HFFc6 (cell line): Measurements from ENCODE around the gene ATG14. TPM values are rescaled to one million over a fixed set of nuclear protein-coding genes. Genes with fewer than 3 reads are reported as not detected.

ENCODE experiments used
- DNase-seq: peaks from one replicate; pipeline ENCODE4 v3.0.0-alpha.2; 2018
- H3K27ac Mint-ChIP-seq: 2 replicates; pipeline ENCODE4 v1.8.0; 2020; ENCODE audit warnings: mild to moderate bottlenecking, mixed read lengths
- H3K27me3 Mint-ChIP-seq: 2 replicates; pipeline ENCODE4 v1.8.0; 2021; ENCODE audit warnings: mild to moderate bottlenecking, moderate library complexity, mixed read lengths; ENCODE audit not compliant: insufficient read depth
- H3K36me3 Mint-ChIP-seq: 2 replicates; pipeline ENCODE4 v1.8.0; 2021; ENCODE audit warnings: low read depth, mixed read lengths
- H3K4me1 Mint-ChIP-seq: 2 replicates; pipeline ENCODE4 v1.8.0; 2020; ENCODE audit warnings: low read depth, mixed read lengths
- H3K4me3 Mint-ChIP-seq: 2 replicates; pipeline ENCODE4 v1.8.0; 2020; ENCODE audit warnings: mild to moderate bottlenecking, moderate library complexity, mixed read lengths
- H3K9me3 Mint-ChIP-seq: 2 replicates; pipeline ENCODE4 v1.8.0; 2020; ENCODE audit warnings: mild to moderate bottlenecking, mixed read lengths
- total RNA-seq, 6 experiments: library from RNA; stranded (reverse); fragmentation: NEBNext Ultra II Directional; extraction: Animal tissue kit (Norgen Biotek cat#: 25700); gene quantifications; 2 replicates in 1 of 6; 3 replicates in 5 of 6; pipeline ENCODE4 v1.2.3, GENCODE V29; 2021
- TF ChIP-seq, protein P1 (sequence below): fragments of 200-600 bp; sonication (generic); IDR thresholded peaks from 2 replicates; pipeline ENCODE4 v1.5.0; 2021; ENCODE audit warnings: antibody characterized with exemption, mild to moderate bottlenecking

Gene ATG14
- total RNA-seq, 6 experiments from 2014 or later, result 7.9 to 9.2 (median 8.5) TPM

DNA sequence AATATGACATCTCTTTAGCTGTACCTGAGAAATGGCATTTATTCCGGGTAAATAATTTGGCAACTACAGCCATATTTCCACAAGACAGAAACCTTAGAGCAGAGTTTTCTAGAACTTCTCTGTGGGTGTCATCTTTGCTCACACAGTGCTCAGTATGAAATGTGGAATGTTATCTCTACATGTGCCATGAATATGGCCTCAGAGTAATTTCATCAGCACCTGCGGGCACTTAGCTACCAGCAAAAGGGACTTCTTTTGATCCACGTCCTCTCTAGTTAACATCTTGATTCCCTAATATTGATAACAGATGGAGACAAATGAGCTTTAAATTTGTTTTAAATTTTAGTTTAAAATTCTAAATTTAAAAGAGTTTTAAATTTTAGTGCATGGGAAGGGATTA lies 2.9 kb upstream of the ATG14 start:
- H3K36me3 Mint-ChIP-seq, result no peaks in the 10 kb centered on the region
- no peak overlapping the region for H3K4me3 Mint-ChIP-seq
- H3K4me1 Mint-ChIP-seq, result peaks cover 29% of the 10 kb centered on the region
- H3K27ac Mint-ChIP-seq, result no peak overlapping the region
- DNase-seq, result no peak
- peaks cover 3% of the 10 kb centered on the region for H3K27me3 Mint-ChIP-seq
- no peaks in the 10 kb centered on the region for H3K9me3 Mint-ChIP-seq
- TF ChIP-seq, protein P1, sequence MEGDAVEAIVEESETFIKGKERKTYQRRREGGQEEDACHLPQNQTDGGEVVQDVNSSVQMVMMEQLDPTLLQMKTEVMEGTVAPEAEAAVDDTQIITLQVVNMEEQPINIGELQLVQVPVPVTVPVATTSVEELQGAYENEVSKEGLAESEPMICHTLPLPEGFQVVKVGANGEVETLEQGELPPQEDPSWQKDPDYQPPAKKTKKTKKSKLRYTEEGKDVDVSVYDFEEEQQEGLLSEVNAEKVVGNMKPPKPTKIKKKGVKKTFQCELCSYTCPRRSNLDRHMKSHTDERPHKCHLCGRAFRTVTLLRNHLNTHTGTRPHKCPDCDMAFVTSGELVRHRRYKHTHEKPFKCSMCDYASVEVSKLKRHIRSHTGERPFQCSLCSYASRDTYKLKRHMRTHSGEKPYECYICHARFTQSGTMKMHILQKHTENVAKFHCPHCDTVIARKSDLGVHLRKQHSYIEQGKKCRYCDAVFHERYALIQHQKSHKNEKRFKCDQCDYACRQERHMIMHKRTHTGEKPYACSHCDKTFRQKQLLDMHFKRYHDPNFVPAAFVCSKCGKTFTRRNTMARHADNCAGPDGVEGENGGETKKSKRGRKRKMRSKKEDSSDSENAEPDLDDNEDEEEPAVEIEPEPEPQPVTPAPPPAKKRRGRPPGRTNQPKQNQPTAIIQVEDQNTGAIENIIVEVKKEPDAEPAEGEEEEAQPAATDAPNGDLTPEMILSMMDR, result no peak

DNA sequence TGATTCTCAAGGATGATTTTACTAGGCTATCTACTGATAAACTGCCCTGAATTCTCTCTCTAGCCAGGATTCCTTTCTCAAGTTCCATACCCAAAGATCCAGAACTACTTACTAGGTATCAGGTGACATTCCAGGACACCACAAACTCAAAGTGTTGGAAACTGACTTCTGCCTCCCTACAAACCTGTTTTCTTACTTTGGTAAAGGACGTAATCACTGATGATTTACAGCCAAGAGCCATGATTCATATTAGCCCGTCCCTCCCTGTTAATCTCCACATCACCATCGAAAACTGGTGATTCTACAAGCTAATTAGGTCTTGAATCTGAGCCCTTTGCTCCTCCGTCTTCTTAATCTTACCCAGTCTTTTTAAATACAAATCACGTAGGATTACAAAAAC lies 1.0 kb upstream of the ATG14 start:
- no peaks in the 10 kb centered on the region for H3K36me3 Mint-ChIP-seq
- H3K4me1 Mint-ChIP-seq, result peaks cover 39% of the 10 kb centered on the region
- peak overlapping the region; percentile 92 for H3K4me3 Mint-ChIP-seq
- H3K9me3 Mint-ChIP-seq, result no peaks in the 10 kb centered on the region
- 0 out of 2 replicates have a peak overlapping the region, but pooled peaks have one; percentile 20 for H3K27ac Mint-ChIP-seq
- TF ChIP-seq, protein P1, result no peak
- no peak for DNase-seq
- peaks cover 3% of the 10 kb centered on the region for H3K27me3 Mint-ChIP-seq

GRCh38 chr14:55410876-55411275 lies 754 bp downstream of the ATG14 start:
- Mint-ChIP-seq H3K27ac (peak overlapping the region; percentile 78), H3K4me3 (peak overlapping the region; percentile 92), H3K36me3 (no peaks in the 10 kb centered on the region), H3K9me3 (no peaks in the 10 kb centered on the region), H3K4me1 (peaks cover 39% of the 10 kb centered on the region), H3K27me3 (peaks cover 3% of the 10 kb centered on the region; the same call in 1 of the 2 replicates)
- TF ChIP-seq, protein P1, result no peak
- DNase-seq, result no peak

- Mint-ChIP-seq H3K27ac (peak overlapping the region; percentile 17; the same call in 1 of the 2 replicates), H3K9me3 (no peaks in the 10 kb centered on the region), H3K4me3 (no peak overlapping the region), H3K4me1 (peaks cover 26% of the 10 kb centered on the region), H3K27me3 (no peaks in the 10 kb centered on the region; the same call in 1 of the 2 replicates), H3K36me3 (no peaks in the 10 kb centered on the region)
- TF ChIP-seq, protein P1, result no peak
- DNase-seq, result no peak
These were observed 7.3 kb downstream of the ATG14 start for GRCh38 chr14:55404173-55404854.

GRCh38 chr14:55401751-55402150 lies 9.9 kb downstream of the ATG14 start:
- Mint-ChIP-seq H3K4me1 (peaks cover 38% of the 10 kb centered on the region), H3K27ac (no peak overlapping the region), H3K27me3 (peaks cover 1% of the 10 kb centered on the region; the same call in 1 of the 2 replicates), H3K36me3 (peaks cover 5% of the 10 kb centered on the region; the same call in 1 of the 2 replicates), H3K9me3 (no peaks in the 10 kb centered on the region), H3K4me3 (no peak overlapping the region)
- no peak for DNase-seq
- TF ChIP-seq, protein P1, result no peak
